ENCODE measurements around the gene URB1. TPM values are rescaled to one million over a fixed set of nuclear protein-coding genes. Genes with fewer than 3 reads are reported as not detected.

The URB1 gene
- polyA plus RNA-seq, 1 of the 3 experiments (the other 2 are of a cell fraction): 9.9 TPM

GRCh38 chr21:32413015-32413504, 20.2 kb upstream of the URB1 start:
- Histone ChIP-seq H3K9me2 (no peaks in the 10 kb centered on the region), H3K4me3 (ENCODE audit: low read depth in 2 of 2, low read length in 1 of 2) (peak overlapping the region; percentile 63 to 72), H3K27ac (ENCODE audit: low read depth in 2 of 2, low read length in 1 of 2) (peak overlapping the region in 1 of 2 experiments; percentile 81; a peak in 2 of 4 replicates), H3F3A (replicated peaks; ENCODE audit: insufficient read depth) (peaks cover 17% of the 10 kb centered on the region), H3K4me1 (ENCODE audit: control insufficient read depth in 1 of 2, insufficient read depth in 2 of 2, low read depth in 1 of 2, low read length in 1 of 2) (peaks cover 13% of the 10 kb centered on the region in 2 experiments; a peak in 3 of 4 replicates), H3K36me3 (replicated peaks in 1 of 2; ENCODE audit: control insufficient read depth in 1 of 2, insufficient read depth in 2 of 2, low read length in 1 of 2) (no peaks in the 10 kb centered on the region), H3K9ac (peak overlapping the region; percentile 97), H3K9me3 (no peaks in the 10 kb centered on the region), H3K79me2 (ENCODE audit: insufficient read depth) (peaks cover 54% of the 10 kb centered on the region), H3K4me2 (peak overlapping the region; percentile 97), H4K20me1 (ENCODE audit: insufficient read depth) (no peaks in the 10 kb centered on the region), H2AFZ (ENCODE audit: low read depth) (peak overlapping the region; percentile 59; the same call in 1 of the 2 replicates), H3K27me3 (ENCODE audit: insufficient read depth) (no peaks in the 10 kb centered on the region)
- POLR2A ChIA-PET: no interaction called here
- no peak for DNase-seq
- CTCF ChIA-PET: interaction anchor here (1.3 to 2.2 kb wide), 5 partner anchors 13 to 188 kb away, joined by 4 to 14 read pairs (median 5); no protein-coding TSS in a partner anchor
- TF ChIP-seq RFX5 (IDR thresholded peaks at IDR 0.05; ENCODE audit: low read length): no peak
- TF ChIP-seq JUND (IDR thresholded peaks at IDR 0.05): no peak
- no peak for TF ChIP-seq FOSL2 (IDR thresholded peaks at IDR 0.05; ENCODE audit: borderline replicate concordance, low read depth)
- TF ChIP-seq TAF1 (IDR thresholded peaks at IDR 0.05; ENCODE audit: borderline replicate concordance, low read depth, low read length): no peak
- TF ChIP-seq CTCF (IDR thresholded peaks at IDR 0.05): peak; percentile 33
- 63% methylated on average over 20 of the region's 32 CpGs for WGBS (ENCODE audit: low lambda C conversion rate)

GRCh38 chr21:32412162-32413014, 19.6 kb upstream of the URB1 start, which contains the start of gene EVA1C:
TSS of gene EVA1C (plus strand) at chr21:32412706. CDS start at chr21:32412854, 148 bp downstream.
- no peaks in the 10 kb centered on the region for H3K9me3 ChIP-seq
- H3K4me2 ChIP-seq: peak within 1 kb of the TSS; percentile 97
- peak; percentile 82 for DNase-seq
- H3K79me2 ChIP-seq (ENCODE audit: insufficient read depth): peaks cover 47% of the 10 kb centered on the region
- no peaks in the 10 kb centered on the region for H3K36me3 ChIP-seq (replicated peaks in 1 of 2; ENCODE audit: control insufficient read depth in 1 of 2, insufficient read depth in 2 of 2, low read length in 1 of 2)
- H3K27me3 ChIP-seq (ENCODE audit: insufficient read depth): no peaks in the 10 kb centered on the region
- WGBS (ENCODE audit: low lambda C conversion rate): no CpG with 5 or more reads among the region's 104 CpGs
- POLR2A ChIA-PET: interaction anchor here (0.9 kb wide), 1 partner anchor 9 kb away, joined by 3 read pairs; no protein-coding TSS in a partner anchor
- peaks cover 17% of the 10 kb centered on the region for H3F3A ChIP-seq (replicated peaks; ENCODE audit: insufficient read depth)
- H3K27ac ChIP-seq (ENCODE audit: low read depth in 2 of 2, low read length in 1 of 2): peak within 1 kb of the TSS in 1 of 2 experiments; percentile 81; a peak in 2 of 4 replicates
- H3K4me1 ChIP-seq (ENCODE audit: control insufficient read depth in 1 of 2, insufficient read depth in 2 of 2, low read depth in 1 of 2, low read length in 1 of 2): peaks cover 13% of the 10 kb centered on the region in 2 experiments; a peak in 3 of 4 replicates
- CTCF ChIA-PET: interaction anchor here (0.7 to 2.2 kb wide), 7 partner anchors 10 to 196 kb away, joined by 3 to 11 read pairs (median 5); no protein-coding TSS in a partner anchor
- peak within 1 kb of the TSS; percentile 59 for H2AFZ ChIP-seq (ENCODE audit: low read depth)
- peak within 1 kb of the TSS; percentile 97 for H3K9ac ChIP-seq
- no peaks in the 10 kb centered on the region for H4K20me1 ChIP-seq (ENCODE audit: insufficient read depth)
- no peaks in the 10 kb centered on the region for H3K9me2 ChIP-seq
- H3K4me3 ChIP-seq (ENCODE audit: low read depth in 2 of 2, low read length in 1 of 2): peak within 1 kb of the TSS; percentile 63 to 72
- TF ChIP-seq RXRA (IDR thresholded peaks at IDR 0.05; ENCODE audit: borderline replicate concordance, low read depth) (no peak), NFIC (IDR thresholded peaks at IDR 0.05; ENCODE audit: borderline replicate concordance) (peak; percentile 63), MXI1 (IDR thresholded peaks at IDR 0.05; ENCODE audit: low read depth, low read length) (no peak), CTCF (IDR thresholded peaks at IDR 0.05) (no peak; the same call in 1 of the 2 replicates), ELF1 (IDR thresholded peaks at IDR 0.05) (no peak), NRF1 (IDR thresholded peaks at IDR 0.05; ENCODE audit: low read depth, low read length) (0 out of 2 replicates have a peak, but pooled peaks have one; percentile 20), EZH2phosphoT487 (IDR thresholded peaks at IDR 0.05; ENCODE audit: borderline replicate concordance, low read depth) (no peak), IRF3 (IDR thresholded peaks at IDR 0.05; ENCODE audit: low read depth, low read length) (no peak), USF1 (IDR thresholded peaks at IDR 0.05; ENCODE audit: borderline replicate concordance, low read depth) (0 out of 2 replicates have a peak, but pooled peaks have one; percentile 24), MAX (IDR thresholded peaks at IDR 0.05; ENCODE audit: low read depth) (peak; percentile 57), GABPA (IDR thresholded peaks at IDR 0.05; ENCODE audit: low read depth) (no peak), FOXJ3 (CRISPR knock-in tag; IDR thresholded peaks at IDR 0.05) (no peak), FOXM1 (IDR thresholded peaks at IDR 0.05; ENCODE audit: low read depth) (no peak), PBX3 (IDR thresholded peaks at IDR 0.05) (no peak)
